Activated CD8-positive, alpha-beta T cell treated with anti-CD3 and anti-CD28 coated beads for 36 hours (primary cell): Measurements from ENCODE around the gene DRC1. TPM values are rescaled to one million over a fixed set of nuclear protein-coding genes. Genes with fewer than 3 reads are reported as not detected.

Experiments
- ATAC-seq: fragments of 200-7000 bp; cut with Tn5 transposase; one replicate; pipeline ENCODE4 v1.10.0; 2021; ENCODE audit warnings: mild to moderate bottlenecking, moderate library complexity
- CTCF ChIA-PET: fragments of 350-600 bp; sonication (Branson Sonifier 250); formaldehyde crosslinking; loops from one replicate; lab custom pipeline; 2021; ENCODE audit warnings: antibody characterized with exemption; lab: Charles Lee
- POLR2A ChIA-PET: fragments of 350-600 bp; sonication (Branson Sonifier 250); formaldehyde crosslinking; loops from one replicate; lab custom pipeline; 2021; ENCODE audit warnings: antibody characterized with exemption; lab: Charles Lee
- DNase-seq: peaks from one replicate; pipeline ENCODE4 v3.0.0-alpha.2; 2020
- H3K27ac Mint-ChIP-seq: one replicate; pipeline ENCODE4 v1.8.0; 2021; ENCODE audit warnings: mild to moderate bottlenecking, mixed read lengths
- H3K27me3 Mint-ChIP-seq: one replicate; pipeline ENCODE4 v1.8.0; 2021; ENCODE audit warnings: mixed read lengths
- H3K36me3 Mint-ChIP-seq: one replicate; pipeline ENCODE4 v1.8.0; 2021; ENCODE audit warnings: low read depth, mixed read lengths
- H3K4me1 Mint-ChIP-seq: one replicate; pipeline ENCODE4 v1.8.0; 2021; ENCODE audit warnings: low read depth, mixed read lengths
- H3K4me3 Mint-ChIP-seq: one replicate; pipeline ENCODE4 v1.8.0; 2021; ENCODE audit warnings: mild to moderate bottlenecking, moderate library complexity, mixed read lengths
- H3K9me3 Mint-ChIP-seq: one replicate; pipeline ENCODE4 v1.8.0; 2021; ENCODE audit warnings: mixed read lengths
- intact Hi-C: fragments of 100-400 bp; cut with micrococcal nuclease; formaldehyde crosslinking; loops from one replicate; pipeline ENCODE4 v1.10.0; 2022
- total RNA-seq, 2 experiments: library from RNA; stranded (reverse); gene quantifications; one replicate each; pipeline ENCODE4 v1.2.3, GENCODE V29; 2021
- TF ChIP-seq, protein P1 (sequence below): fragments of 200-600 bp; IDR thresholded peaks from one replicate; pipeline ENCODE4 v1.8.0; 2022; ENCODE audit warnings: antibody characterized with exemption, mild to moderate bottlenecking

DRC1 gene
- total RNA-seq, 2 experiments from 2014 or later = not detected

DNA sequence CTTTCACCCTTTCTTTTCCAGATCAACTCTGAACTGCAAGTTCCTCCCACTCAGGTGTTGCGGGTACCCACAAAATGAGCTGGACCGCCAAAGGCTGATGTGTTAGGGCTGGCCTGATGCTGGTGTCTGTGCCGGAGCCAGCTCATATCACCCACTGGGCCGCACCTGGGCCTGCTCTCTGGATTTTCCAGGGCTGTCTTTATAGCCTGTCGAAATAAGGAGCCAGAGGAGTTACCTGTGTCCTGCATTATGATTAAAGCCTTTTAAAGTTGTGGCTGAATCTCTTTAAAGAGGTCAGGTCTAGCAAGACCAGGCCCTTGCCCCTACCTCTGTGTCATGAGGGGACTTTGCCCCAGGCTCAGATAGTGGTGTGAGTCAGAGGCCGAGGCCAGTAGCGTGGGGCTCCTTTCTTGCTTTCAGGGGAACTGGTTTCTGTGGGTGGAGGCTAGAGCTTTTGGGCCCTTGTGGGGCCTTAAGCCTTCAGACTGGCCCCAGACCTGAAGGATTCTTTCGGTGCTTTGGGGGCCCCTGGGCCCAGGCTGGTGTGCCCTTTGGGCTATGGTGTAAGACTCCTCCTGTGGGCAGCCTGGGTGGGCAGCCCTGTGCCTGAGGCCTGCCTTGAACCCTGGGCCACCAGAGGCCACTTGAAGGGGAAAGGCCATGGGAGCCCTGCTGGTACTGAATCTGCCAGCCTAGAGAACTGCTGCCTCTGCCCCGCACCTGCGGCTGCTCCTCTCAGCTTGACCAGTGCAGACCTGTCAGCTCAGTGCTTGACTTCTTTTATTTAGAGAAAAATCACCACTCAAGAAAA is 54.9 kb downstream of the DRC1 start:
- intact Hi-C loops = no loop called here
- DNase-seq = no peak
- no peaks in the 10 kb centered on the region for H3K4me1 Mint-ChIP-seq
- H3K27ac Mint-ChIP-seq = no peak overlapping the region
- CTCF ChIA-PET = interaction anchor here (1.2 kb wide), 1 partner anchor 13 kb away, joined by 3 read pairs; no protein-coding TSS in a partner anchor
- no peak for ATAC-seq
- H3K36me3 Mint-ChIP-seq = no peaks in the 10 kb centered on the region
- TF ChIP-seq, protein P1, sequence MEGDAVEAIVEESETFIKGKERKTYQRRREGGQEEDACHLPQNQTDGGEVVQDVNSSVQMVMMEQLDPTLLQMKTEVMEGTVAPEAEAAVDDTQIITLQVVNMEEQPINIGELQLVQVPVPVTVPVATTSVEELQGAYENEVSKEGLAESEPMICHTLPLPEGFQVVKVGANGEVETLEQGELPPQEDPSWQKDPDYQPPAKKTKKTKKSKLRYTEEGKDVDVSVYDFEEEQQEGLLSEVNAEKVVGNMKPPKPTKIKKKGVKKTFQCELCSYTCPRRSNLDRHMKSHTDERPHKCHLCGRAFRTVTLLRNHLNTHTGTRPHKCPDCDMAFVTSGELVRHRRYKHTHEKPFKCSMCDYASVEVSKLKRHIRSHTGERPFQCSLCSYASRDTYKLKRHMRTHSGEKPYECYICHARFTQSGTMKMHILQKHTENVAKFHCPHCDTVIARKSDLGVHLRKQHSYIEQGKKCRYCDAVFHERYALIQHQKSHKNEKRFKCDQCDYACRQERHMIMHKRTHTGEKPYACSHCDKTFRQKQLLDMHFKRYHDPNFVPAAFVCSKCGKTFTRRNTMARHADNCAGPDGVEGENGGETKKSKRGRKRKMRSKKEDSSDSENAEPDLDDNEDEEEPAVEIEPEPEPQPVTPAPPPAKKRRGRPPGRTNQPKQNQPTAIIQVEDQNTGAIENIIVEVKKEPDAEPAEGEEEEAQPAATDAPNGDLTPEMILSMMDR = no peak
- no peaks in the 10 kb centered on the region for H3K27me3 Mint-ChIP-seq
- H3K4me3 Mint-ChIP-seq = no peak overlapping the region
- no peaks in the 10 kb centered on the region for H3K9me3 Mint-ChIP-seq
- POLR2A ChIA-PET = no interaction called here

DNA sequence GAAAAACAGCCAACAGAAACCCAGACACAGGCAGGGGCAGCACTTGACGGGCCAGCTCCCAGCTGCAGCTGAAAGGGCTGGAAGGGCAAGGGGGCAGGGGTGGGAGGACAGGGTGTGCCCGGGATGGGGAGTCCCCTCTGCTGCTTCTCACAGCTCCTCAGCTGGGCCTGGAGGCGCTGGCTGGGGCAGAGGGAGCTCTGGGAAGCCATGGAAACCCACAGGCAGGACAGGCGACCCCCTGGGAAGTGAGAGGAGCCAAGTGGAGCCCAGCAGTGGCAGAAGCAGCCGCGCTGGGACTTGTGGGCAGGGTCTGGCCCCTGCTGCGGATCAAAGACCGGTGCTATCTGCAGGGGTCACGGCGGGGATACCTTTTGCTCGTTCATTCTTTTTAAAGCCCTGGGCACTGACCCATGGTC is 55.5 kb downstream of the DRC1 start:
- ChIA-PET CTCF (no interaction called here), POLR2A (no interaction called here)
- intact Hi-C loops = no loop called here
- Mint-ChIP-seq H3K36me3 (no peaks in the 10 kb centered on the region), H3K4me1 (no peaks in the 10 kb centered on the region), H3K4me3 (no peak overlapping the region), H3K9me3 (no peaks in the 10 kb centered on the region), H3K27ac (no peak overlapping the region), H3K27me3 (no peaks in the 10 kb centered on the region)
- no peak for DNase-seq
- TF ChIP-seq, protein P1 = no peak
- ATAC-seq = no peak

DNA sequence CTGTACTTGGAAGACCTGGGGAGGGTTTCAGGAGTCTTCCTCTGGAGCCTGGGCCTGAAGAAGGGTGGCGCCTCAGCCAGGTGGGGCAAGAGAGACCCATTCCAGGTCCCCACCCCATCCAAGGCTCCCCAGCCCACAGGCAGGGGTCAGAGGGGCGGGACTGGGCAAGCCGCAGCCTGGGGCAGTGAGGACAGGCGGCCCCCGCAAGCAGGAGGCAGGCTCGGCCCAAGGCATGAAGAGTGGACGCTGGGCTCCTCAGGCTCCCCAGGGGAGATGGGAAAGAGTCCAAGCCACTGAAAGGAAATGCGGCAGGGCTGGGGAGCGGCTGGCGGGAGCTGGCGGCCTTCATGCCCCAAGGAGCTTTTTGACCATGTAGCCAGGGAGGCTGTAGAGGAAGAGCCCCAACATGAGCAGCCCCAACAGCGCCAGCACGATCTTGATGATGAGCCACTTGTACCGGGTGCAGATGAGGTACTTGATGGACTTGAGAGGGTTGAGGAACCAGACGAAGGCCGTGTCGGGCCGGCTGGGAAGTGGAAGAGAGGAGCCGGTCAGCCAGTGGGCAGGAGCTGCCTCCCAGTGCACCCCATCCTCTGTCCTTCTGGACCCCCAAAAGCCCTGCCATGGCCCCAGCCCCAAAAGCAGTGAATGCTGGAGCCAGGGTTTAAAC is 56.1 kb downstream of the DRC1 start:
- no peak overlapping the region for H3K27ac Mint-ChIP-seq
- no peaks in the 10 kb centered on the region for H3K4me1 Mint-ChIP-seq
- no peaks in the 10 kb centered on the region for H3K36me3 Mint-ChIP-seq
- H3K9me3 Mint-ChIP-seq = no peaks in the 10 kb centered on the region
- TF ChIP-seq, protein P1 = no peak
- ATAC-seq = no peak
- H3K27me3 Mint-ChIP-seq = no peaks in the 10 kb centered on the region
- POLR2A ChIA-PET = no interaction called here
- no peak overlapping the region for H3K4me3 Mint-ChIP-seq
- no peak for DNase-seq
- CTCF ChIA-PET = no interaction called here
- intact Hi-C loops = no loop called here

DNA sequence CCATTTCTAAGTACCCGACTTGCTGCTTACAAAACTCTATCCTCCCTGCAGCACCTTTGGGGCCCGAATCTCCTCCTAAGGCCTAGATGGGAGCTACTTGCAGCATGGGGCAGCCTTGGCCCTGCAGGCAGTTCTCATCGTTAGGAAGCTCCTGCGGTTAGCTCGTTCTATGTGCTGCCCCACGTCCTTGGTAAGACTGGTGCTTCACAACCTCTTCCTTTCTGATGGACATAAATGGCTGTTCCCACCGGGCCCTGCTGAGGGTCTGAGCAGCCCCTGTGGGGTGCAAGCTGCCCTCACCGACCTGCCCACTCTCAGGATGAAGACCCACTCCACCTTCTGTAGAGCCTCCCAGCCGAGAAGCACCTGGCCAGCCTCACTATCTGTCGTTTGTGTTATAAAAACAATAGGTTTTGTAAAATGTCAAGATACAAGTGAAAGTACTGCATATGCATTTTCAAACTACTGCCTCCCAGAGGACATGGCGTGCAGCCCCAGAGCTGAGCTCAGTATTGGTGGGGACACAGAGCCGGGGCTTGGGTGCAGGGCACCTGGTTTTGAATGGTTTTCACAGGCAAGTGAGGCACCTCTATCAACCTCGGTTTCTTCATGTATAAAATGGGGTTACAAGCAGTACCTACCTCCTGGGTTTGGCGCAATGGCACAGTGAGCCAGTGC is 56.8 kb downstream of the DRC1 start:
- no peaks in the 10 kb centered on the region for H3K27me3 Mint-ChIP-seq

More for the DNA sequence above, 56.8 kb downstream of the DRC1 start:
- DNase-seq = no peak
- H3K4me3 Mint-ChIP-seq = no peak overlapping the region
- no peaks in the 10 kb centered on the region for H3K9me3 Mint-ChIP-seq
- TF ChIP-seq, protein P1 = no peak
- no peak for ATAC-seq
- ChIA-PET CTCF (interaction anchor here (0.9 kb wide), 1 partner anchor 11 kb away, joined by 3 read pairs; no protein-coding TSS in a partner anchor), POLR2A (no interaction called here)
- intact Hi-C loops = no loop called here
- no peaks in the 10 kb centered on the region for H3K36me3 Mint-ChIP-seq
- H3K27ac Mint-ChIP-seq = no peak overlapping the region
- no peaks in the 10 kb centered on the region for H3K4me1 Mint-ChIP-seq
